GM18907 (cell line): ENCODE data around the gene PADI1.

ENCODE experiments used
- ATAC-seq: cut with Tn5 transposase; IDR thresholded peaks from one replicate; pipeline ENCODE4 v1.9.1; 2021; ENCODE audit warnings: mild to moderate bottlenecking, moderate library complexity; ENCODE audit not compliant: unreplicated experiment

PADI1 gene

DNA sequence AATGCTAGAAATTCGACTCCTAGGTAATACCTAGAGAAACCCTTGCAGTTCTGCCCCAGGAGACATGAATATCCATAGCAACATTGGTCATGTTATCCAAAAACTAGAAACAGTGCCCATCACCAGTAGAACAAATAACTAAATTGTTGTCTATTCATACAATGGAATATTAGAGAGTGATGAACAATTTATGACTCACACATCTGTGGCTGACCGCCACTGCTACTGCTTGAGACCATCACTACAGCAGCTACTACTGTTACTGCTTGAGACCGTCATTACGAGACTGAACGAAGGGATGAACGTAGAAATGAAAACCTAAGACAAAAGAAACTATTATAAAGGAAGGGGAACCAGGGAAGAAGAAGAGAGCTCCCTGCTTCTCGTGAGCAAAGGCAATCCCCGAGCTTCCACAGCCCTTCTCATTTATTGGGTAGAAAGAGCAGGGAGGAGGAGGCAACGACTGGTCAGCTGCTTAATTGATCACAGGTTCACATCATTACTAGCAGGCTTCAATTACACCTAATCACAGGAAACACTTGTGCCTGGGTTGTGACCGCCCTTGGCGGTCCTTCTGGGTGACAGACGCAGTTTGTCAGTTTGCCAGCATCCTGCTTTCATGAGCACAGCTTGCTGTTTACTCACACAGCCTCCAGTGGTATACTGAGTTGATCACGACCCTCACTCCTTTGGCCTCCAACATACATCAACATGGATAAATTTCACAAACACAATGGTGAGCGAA is 88.9 kb downstream of the PADI1 start:
- no peak for ATAC-seq

GRCh38 chr1:17295292-17295691 is 90.4 kb downstream of the PADI1 start:
- ATAC-seq: no peak
